LoVo (cell line): ENCODE results near the gene PEX10.
"Not testable (repeated sequence)": the region's sequence is repeated elsewhere in the genome, so short reads cannot be mapped to it uniquely, and the experiment has no call there.

Source experiments
- DNase-seq: peaks from one replicate; pipeline ENCODE4 v3.0.0-alpha.2; 2016; ENCODE audit warnings: low spot score

PEX10 gene

DNA sequence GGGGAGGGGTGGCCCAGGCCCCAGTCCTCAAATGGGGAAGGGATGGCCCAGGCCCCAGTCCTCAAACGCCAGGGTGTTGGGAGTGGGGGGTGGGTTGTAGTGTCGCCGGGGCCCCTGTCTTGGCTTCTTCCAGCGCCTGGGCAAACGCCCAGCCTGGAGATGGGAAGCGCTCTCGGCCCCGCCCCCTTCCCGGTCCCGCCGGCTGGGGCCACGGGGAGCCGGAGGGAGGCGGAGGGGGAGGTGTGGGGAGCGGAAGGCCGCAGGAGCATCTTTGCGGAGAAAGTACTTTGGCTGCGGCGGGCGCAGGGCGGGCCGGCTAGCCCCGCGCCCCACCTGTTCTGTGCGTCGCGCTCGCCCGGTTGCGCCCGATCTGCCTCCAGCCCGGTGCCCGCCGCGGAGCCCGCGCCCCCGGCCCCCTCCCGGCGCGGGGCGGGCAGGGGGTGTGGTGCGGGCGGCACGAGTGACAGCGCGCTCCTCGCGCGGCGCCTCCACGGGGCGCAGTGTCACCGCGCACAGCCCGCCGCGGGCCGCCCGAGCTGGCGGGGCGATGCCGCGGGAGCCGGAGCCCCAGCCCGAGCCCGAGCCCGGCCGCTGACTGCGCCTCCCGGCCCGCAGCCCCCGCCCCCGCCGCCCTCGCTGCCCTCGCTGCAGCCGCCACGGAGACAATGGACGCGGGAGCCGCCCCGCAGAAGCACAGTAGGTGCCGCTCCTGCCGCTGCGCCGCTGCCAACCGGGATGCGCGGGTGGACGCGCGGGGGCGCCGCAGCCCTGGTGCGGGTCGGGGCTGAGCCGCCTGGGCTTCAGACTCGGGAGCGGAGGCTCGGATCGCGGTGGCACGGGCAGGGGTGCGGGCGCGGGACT, 31.1 kb upstream of the PEX10 start:
- DNase-seq: no peak

DNA sequence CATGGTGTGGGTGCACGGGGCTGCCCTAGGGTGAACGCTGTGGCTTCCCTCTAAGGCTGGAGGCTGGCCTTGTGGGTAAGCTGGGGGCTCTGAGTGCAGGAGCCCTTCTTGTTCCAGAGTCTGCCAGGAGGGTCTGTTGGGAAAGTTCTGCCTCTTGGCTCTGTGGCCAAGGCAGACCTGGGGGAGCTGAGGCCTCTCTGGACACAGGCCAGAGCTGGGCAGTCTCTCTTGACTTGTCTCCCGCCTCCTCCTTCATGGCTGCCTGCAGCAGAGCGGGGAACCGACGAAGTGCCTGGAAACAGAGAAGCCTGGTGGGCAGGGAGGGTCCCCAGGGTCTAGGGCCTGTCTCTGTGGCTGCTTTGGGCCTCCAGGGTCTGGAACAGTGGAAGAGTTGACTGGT, 30.3 kb upstream of the PEX10 start:
- no peak for DNase-seq

DNA sequence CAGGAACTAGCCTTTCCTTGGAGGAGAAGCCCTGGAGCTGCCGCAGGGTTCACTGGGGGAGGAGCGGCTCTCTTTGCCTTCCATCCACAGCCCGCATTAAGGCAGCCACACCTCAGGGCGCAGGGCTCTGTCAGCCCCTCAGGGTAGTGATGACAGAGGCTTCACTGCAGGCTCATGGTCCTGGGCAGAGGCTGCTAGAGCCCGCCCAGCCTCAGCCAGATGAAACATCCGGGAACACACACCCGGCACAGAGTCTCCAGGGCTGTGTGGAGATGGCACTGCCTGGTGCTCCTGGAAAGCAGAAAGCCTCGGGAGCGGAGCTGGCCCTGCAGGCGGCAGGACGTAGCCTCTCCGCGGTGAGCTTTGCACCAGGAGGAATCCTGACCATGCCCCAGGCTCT, 29.4 kb upstream of the PEX10 start:
- no peak for DNase-seq

DNA sequence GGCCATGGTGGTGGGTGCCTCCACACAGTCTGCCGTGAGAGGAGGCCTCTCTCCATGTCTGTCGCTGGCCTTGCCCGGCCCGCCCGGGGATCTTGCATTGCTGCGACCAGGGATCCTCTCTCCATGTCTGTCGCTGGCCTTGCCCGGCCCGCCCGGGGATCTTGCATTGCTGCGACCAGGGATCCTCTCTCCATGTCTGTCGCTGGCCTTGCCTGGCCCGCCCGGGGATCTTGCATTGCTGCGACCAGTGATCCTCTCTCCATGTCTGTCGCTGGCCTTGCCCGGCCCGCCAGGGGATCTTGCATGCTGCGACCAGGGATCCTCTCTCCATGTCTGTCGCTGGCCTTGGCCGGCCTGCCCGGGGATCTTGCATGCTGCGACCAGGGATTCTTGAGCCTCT, 28.0 kb upstream of the PEX10 start:
- DNase-seq: not testable (repeated sequence)

DNA sequence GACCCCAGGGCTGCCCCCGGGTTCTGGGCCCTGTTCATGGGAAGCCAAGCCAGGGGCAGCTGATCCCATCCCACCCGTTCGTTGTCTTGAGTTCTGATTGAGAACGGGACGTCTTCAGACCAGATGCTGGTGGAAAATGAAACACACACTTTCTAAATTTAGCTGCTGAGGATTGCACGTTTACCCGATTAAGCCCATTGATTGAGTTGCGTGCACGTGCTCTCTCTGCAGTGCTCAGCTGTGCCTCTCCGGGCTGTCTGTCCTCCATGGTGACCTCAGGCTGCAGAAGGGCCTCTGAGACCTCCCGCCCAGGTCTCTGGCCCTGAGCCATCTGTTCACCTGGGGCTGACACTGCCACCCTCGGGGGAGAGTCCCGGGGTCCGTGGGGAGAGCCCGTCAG, 27.0 kb upstream of the PEX10 start:
- DNase-seq: no peak

DNA sequence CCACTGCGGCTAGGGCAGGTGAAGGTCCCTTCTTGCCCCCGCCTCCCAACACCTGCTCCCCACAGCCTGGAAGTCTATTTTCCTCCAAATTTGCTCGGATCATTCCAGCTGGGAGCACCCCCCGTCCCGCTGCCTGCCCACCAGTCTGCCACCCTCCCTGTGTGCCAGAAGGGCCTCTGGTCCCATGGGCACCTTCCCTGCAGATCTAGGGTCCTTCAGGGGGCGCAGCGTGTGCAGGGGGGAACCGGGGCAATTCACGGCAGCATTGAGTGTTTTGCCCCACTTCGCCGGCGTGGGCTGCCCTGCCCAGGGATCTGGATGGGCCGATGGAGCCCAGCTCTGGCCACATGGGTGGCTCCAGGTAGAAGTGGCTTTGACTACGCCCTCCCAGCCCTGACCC, 26.3 kb upstream of the PEX10 start:
- no peak for DNase-seq

DNA sequence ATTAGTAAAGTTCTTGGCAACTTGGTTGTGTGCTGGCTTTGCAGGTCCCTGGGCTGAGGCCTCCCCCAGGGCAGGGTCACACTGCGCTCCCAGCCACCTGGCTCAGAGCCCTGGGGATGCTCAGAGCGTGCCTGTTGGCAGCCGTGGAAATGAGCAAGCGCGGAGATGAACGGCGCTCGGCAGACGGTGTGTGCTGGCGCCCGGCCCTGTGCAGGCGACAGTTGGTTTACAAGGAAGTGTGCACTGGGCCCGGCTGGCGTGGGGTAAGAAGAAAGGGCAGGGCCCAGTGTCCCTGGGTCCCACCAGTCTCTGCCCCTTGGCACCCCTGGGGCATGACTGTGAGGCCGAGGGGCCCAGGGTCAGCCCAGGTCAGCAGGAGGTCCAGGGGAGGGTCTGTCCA, 25.7 kb upstream of the PEX10 start:
- DNase-seq: no peak

DNA sequence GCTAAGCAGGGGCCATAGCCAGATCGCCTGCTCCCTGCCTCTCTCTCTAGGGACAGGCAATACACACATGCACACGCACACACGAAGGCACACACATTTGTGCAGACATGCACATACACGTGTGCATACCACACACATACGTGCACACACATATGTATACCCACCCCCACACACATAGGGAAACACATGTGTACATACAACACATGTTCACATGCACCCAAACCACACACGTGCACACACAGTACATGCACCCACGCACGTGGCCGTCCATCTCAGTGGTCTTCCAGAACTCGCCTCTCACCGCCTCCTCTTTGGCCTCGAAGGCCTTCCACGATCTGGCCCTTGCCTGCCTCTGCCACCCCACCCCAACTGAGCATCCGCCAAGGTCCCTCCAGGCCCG, 25.3 kb upstream of the PEX10 start:
- no peak for DNase-seq

DNA sequence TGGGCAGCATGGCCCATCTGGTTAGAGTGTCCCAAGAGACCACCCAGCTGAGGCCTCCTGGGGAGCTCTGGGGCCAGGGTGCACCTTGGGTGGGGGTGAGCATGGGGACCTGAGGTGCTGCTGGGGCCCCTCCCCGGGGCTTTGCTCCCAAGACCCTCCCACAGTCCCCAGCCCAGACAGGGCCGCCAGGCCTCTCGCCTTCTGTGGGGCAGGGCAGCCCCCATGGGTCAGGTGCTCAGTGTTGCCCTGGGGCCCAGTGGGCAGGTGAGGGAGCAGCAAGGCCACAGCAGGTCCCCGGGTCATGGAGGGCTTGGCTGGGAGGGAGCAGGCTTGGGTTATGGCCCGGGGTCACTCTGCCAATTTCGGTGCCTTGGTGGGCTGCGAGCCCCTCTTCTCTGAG, 24.5 kb upstream of the PEX10 start:
- no peak for DNase-seq

DNA sequence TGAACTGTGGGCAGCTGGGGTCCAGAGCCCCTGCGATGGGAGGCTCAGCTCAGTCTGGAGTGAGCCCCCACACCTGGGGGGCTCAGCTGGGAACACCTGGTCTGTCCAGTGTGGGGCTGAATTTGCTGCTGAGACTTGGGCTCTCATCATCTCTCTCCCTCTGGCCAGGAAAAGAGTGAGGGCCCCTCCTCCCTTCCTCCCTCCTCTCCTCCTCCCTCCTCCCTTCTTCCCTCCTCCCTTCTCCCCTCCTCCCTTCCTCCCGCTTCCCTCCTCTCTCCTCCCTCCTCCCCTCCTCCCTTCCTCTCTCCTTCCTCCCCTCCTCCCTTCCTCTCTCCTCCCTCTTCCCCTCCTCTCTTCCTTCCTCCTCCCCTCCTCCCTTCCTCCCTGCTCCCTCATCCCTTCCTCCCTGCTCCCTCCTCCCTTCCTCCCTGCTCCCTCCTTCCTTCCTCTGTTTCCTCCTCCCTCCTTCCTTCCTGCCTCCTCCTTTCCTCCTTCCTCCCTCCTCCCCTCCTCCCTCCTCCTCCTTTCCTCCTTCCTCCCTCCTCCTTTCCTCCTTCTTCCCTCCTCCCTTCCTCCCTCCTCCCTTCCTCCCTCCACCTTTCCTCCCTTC, 23.5 kb upstream of the PEX10 start:
- DNase-seq: no peak

DNA sequence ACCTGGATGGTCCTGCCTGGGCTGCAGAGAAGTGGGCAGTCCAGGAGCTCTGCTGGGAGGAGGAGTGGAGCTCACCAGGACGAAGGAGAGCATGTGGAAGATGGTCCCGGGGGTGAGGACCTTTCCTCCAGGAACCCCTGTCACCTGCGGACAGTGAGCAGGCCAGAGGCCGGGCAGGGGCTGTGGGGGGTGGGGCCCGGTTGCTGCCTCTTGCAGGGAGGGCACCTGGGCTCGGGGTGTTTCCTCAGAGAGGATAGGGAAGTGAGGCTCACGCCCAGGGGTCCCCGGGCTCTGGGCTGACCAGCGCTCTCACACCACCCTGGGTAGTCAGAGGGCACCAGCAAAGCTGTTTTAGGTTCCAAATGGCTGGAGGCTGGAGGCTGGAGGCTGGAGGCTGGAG, 22.7 kb upstream of the PEX10 start:
- DNase-seq: no peak

DNA sequence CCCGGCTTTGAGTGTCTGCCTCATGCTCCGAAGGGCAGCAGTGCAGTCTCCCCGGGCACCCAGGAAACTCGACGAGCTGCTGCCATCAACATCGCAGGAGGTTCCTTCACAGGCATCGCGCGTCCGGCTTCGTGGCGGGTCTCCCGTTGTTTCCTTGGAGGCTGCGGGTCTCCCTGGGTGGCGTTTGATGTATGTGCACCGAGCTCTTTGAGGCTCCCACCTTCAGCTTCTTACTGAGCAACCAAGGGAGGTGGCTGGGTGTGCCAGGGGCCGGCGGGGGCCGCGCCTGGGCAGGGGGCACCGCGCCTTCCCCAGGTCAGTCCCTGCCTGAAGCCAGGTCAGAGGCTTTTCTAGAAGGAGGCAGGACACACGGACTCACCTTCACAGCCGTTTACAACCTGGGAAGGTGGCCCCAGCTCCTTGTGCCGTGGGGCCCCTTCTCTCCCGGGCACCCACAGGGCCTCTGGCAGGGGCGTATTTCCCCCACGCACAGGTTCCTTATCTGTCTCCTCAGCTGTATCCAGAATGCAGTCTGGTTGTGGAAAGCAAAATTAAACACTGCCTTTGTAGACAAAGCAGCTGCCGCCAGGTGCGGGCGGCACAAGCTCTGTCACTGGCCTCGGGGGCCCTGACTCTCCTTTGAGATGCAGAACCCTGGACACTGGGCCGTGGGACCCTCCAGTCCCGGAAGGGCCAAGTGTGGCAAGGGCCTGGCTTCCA, 21.7 kb upstream of the PEX10 start:
- no peak for DNase-seq

DNA sequence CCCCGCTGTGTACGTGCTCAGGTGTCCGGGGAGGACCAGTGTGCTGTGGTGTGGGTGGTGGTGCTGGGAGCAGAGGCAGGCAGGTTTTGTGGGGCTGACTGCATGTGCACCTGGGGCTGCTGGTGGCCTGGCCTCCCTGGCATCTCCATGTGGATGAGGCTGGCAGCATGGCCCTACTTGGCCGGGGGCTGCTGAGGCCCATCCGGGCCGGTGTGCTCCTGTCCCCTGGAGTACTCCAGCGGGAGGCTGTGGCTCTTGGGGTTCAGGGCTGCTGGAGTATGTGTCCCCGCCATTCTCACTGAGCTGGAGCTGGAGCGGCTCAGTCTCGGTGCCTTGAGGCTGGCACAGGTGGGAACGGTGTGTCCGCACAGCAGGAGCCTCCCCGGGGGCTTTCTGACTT, 20.8 kb upstream of the PEX10 start:
- no peak for DNase-seq

DNA sequence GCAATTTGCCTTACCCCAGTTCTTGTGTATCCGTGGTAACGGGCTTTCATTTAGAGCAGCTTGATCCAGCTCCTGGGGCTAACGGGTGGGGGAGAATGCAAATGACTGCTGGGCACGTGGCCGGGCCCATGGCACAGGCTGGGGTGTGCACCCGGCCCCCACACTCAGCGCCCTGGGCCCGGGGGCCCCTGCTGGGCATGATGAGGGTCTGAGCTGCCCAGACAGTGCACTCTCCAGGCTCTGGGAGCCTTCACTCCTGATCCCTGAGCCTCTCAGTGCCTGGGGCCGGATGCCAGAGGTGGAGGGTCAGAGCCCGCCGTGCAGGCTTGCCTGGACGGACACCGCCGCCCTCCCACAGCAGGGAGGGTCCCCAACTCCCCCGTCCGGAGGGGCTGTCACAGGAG, 20.1 kb upstream of the PEX10 start:
- no peak for DNase-seq

DNA sequence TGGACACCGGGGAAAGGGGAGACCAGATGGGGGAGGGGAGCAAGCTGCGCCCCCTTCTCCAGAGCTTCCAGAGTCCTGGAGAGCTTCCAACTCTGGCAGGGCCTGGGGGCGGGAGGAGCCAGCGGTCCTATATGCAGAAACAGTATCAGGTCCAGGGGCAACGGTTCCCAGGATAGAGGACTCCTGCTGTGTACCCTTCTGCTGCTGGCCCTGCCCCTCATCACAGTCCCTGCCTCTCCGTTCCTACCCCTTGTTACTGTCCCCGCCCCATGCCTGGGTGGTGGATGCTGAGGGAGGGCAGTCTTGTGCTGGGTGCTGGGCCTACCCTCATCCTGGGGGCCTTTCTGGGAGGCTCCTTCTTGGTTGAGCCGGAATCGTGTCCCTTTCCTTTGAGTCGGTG, 19.2 kb upstream of the PEX10 start:
- no peak for DNase-seq

DNA sequence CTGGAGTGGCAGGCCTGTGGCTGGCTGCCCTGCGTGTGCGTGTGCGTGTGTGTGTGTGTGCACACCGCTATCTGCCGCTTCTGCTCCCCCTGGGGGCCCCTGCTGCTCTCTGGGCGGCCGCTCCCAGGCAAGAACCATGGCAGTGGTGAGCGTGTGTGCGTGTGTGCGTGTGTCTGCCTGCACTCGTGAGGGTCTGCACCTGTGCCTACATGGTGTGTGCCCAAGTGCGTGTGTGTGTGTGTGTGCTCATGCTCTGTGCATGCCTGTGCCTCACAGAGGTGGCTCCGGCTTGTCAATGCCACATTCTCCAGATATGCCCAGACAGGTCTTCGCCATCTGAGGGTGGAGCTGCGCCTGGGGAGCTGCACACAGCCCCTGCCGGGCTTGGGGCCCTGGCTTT, 18.7 kb upstream of the PEX10 start:
- no peak for DNase-seq

DNA sequence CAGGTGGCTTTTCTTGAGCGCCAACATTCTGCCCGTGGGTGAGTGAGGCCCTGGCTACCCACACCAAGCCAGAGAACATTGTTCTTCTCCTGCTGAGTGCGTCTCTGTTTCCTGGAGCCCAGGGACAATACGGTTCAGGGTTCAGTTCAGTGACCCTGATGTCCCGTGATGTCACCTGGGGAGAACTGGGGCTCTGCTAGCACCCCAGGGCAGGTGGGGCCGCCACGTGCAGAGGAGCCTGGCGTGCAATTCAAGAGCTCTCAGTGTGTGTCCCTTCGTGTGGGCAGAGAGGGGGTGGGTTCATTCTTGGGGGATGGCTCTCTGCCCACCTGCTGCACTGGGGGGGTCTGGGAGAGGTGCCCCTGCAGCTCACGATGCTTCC, 18.2 kb upstream of the PEX10 start:
- DNase-seq: no peak

DNA sequence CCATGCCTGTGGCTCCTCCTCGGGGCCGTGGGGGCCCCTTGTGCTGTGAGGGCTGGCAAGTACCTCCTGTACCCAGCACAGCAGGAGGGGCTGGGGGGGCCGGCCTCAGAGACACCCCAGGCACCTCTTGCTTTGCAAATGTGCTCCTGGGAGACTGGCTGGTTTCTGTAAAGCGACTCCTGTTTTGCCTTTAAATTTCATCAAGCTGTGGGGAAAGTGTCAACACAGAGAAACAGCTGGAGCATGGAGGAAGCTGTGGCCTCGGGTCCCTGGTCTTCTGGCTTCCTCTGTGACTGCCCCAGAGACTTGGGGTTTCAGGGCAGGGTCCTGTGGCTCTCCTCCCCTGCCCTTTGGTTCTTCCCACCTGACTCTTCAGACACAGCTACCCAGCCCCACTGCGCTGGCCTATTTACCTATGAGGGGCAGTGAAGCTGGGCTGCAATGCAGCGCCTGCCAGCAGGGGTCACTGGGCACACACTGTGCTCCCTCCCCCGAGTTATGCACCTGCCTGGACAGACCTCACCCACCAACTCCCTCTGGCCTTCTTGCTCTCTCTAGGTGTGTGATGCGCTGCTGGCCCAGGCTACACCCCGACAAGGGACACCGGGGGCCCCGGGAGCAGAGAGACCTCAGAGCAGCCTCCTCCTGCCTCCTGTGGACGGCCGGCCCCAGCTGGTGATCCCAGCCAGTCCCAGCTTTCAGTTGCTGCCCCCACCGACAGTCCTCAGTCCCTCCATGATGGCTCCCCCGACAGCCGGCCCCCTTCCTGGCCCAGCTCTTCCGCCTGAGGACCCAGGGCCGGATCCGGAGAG, 17.6 kb upstream of the PEX10 start:
- DNase-seq: no peak

DNA sequence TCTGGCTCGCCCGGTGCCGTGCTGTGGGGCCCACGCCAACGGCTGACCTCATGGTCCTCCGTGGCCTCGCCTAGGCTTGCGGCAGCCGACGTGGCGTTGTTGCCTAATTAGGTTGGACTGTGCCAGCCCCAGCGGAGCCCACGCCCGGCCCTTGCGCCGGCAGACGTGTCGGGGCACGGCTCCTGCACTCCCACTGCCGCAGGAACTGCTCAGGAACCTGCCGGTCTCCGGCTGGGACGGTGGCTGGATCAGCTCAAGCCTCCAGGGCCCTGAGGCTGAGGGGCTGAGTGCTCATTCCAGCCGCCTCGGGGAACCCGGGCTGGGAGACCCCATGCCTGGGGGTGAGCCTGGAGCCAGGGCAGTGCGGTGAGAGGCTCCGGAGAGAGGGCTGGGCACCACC, 16.1 kb upstream of the PEX10 start:
- no peak for DNase-seq

DNA sequence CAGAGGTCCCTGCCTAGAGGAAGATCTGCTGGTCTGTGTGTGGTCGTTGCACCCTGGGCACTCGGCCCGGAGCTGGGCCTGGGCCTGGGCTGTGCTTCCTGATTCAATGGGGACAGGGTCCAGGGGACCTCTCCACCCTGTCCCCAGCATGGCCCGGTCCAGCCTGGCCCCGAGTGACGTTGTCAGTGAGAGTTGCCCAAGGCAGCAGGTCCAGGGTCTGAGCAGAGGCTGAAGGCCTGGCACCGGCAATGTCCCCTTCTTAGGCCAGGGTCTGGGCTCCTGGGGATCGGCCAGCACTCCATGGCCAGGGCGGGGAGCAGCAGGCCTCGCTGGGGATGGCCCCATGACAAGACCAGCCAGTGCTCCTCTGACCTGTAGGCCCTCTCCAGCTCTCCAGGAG, 15.6 kb upstream of the PEX10 start:
- DNase-seq: no peak

DNA sequence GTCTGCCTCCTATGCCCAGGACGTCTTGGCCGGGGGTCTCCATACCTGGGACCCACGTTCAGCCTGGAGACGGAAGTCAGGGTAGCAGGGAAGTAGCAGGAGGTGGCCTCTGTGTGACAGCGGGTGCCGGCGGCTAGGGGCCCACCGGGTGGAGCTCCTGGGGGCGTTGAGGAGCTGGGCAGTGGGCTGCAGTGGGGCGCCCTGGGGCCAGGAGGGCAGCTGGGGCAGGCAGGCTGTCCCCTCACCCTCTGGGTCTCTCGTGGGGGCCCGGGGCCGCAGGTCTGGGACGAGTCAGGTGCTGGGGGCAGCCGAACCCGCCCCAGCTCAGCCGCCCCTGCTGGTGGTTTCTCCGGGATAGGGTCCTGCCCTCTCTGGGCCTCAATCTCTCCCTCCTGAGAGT, 14.7 kb upstream of the PEX10 start:
- DNase-seq: no peak

DNA sequence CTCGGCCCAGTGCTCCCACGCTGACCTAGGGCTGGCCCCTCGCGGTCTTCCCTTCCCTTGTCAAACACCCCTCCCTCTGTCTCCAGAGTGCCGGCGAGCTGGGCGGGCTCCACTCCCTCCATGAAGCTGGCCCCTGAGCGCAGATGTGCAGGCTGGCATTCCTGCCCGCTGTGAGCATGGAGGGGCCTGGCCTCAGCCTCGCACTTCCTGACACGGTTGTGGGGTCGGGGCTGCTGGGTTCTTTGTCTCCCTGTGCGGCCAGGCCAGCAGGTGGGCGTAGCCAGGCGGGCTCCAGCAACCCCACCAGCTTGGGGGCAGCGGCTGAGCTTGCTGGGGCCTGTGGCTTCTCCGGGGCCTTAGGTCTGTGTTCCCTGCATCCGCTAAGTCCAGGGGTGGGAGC, 14.2 kb upstream of the PEX10 start:
- DNase-seq: no peak

DNA sequence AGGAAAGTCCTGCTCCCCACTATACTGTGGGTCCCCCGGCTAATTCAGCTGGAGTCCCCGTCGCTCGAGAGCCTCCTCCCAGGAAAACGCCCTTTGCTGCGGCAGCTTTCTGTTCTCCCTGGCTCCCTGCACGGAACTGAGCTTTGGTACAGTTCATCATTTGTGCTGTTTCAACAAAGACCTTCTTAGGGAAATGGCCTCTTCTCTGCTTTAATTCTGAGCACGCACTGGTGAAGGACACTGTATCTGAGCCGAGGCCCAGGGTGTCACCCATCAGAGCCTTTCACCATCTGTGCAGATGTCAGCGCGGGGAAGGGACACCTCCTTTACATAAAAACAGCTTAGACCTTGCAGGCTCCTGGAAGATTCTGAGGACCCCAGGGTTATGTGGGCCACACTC, 13.5 kb upstream of the PEX10 start:
- no peak for DNase-seq
